Thoracic aorta (tissue), 2 donors: ENCODE measurements around the gene LINGO4. TPM values are rescaled to one million over a fixed set of nuclear protein-coding genes. Genes with fewer than 3 reads are reported as not detected.

Experiments
- ATAC-seq: fragments of 150-250 bp; one replicate; pipeline ENCODE4 v1.8.0; 2017; ENCODE audit warnings: low read depth; ENCODE audit not compliant: insufficient number of reproducible peaks, low FRiP score
- DNase-seq: peaks from one replicate; pipeline ENCODE4 v3.0.0-alpha.2; 2020; ENCODE audit warnings: low spot score
- H3K27ac ChIP-seq, 2 donors: fragments of 200-600 bp; sonication (generic); 1 replicate in 1 of 2; 2 replicates in 1 of 2; pipeline ENCODE4 v1.5.1; 2016; ENCODE audit warnings: mild to moderate bottlenecking in 2 of 2, moderate library complexity in 2 of 2
- H3K27me3 ChIP-seq: fragments of 200-600 bp; sonication (generic); replicated peaks from 2 replicates; pipeline ENCODE4 v1.6.0; 2016; ENCODE audit warnings: mild to moderate bottlenecking; ENCODE audit not compliant: insufficient read depth
- H3K36me3 ChIP-seq: fragments of 200-600 bp; sonication (generic); one replicate; pipeline ENCODE4 v1.5.1; 2016
- H3K4me1 ChIP-seq, 2 donors: fragments of 200-600 bp; sonication (generic); 1 replicate in 1 of 2; 2 replicates in 1 of 2; pipeline versions ENCODE4 v1.5.1 to v1.6.0; 2016; ENCODE audit warnings: low read depth in 2 of 2, mild to moderate bottlenecking in 1 of 2; ENCODE audit not compliant: control insufficient read depth in 1 of 2
- H3K4me3 ChIP-seq: fragments of 200-600 bp; sonication (generic); 2 replicates; pipeline ENCODE4 v1.5.1; 2016; ENCODE audit warnings: mild to moderate bottlenecking
- H3K9me3 ChIP-seq: fragments of 200-600 bp; sonication (generic); 2 replicates; pipeline ENCODE4 v1.5.1; 2016
- CTCF ChIP-seq: fragments of 200-600 bp; sonication (generic); IDR thresholded peaks from one replicate; pipeline ENCODE4 v1.5.1; 2019; ENCODE audit warnings: antibody characterized with exemption
- total RNA-seq, 2 donors: library from RNA; depleted of rRNA; stranded (reverse); fragments of >200 nt; gene quantifications; one replicate each; pipeline versions ENCODE4 v1.1.0 to v1.2.3, GENCODE V29; 2016

The LINGO4 gene
- total RNA-seq, 2 donors from 2014 or later: not detected

GRCh38 chr1:151829352-151830046 lies 24.3 kb upstream of the LINGO4 start:
- no peak overlapping the region for H3K4me3 ChIP-seq
- no peak for TF ChIP-seq CTCF
- H3K36me3 ChIP-seq: no peaks in the 10 kb centered on the region
- DNase-seq (no peak), ATAC-seq (no peak)
- H3K9me3 ChIP-seq: no peaks in the 10 kb centered on the region
- H3K4me1 ChIP-seq: no peaks in the 10 kb centered on the region
- H3K27ac ChIP-seq: no peak overlapping the region
- H3K27me3 ChIP-seq: no peaks in the 10 kb centered on the region

GRCh38 chr1:151828921-151829320 lies 23.7 kb upstream of the LINGO4 start:
- TF ChIP-seq CTCF: no peak
- no peaks in the 10 kb centered on the region for H3K9me3 ChIP-seq
- H3K27me3 ChIP-seq: no peaks in the 10 kb centered on the region
- no peak overlapping the region for H3K4me3 ChIP-seq
- no peaks in the 10 kb centered on the region for H3K36me3 ChIP-seq
- H3K27ac ChIP-seq: no peak overlapping the region
- ATAC-seq: no peak
- DNase-seq: no peak
- no peaks in the 10 kb centered on the region for H3K4me1 ChIP-seq

DNA sequence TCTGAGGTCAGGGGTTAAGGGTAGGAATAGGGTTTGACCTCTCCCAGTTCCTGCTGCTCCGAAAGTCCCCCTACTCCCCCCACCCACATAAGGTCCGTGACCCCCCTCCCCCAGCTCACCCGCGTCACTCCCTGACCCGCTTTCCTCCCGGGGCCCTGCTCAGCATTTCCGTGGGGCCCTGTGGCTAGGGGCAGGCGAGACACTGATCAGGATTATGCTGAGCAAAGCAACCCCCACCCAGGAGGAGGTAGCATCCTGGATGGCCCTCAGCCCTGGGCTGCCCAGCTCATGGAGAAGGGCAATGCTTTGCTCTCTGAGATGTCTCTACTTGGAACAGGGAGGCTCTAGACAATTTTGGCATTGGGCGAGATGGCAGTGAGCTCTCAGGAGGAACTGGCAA lies 22.6 kb upstream of the LINGO4 start:
- H3K27ac ChIP-seq: no peak overlapping the region
- ATAC-seq: no peak
- no peaks in the 10 kb centered on the region for H3K9me3 ChIP-seq
- DNase-seq: no peak
- no peaks in the 10 kb centered on the region for H3K36me3 ChIP-seq
- H3K4me3 ChIP-seq: no peak overlapping the region
- no peaks in the 10 kb centered on the region for H3K4me1 ChIP-seq
- H3K27me3 ChIP-seq: no peaks in the 10 kb centered on the region
- TF ChIP-seq CTCF: no peak

- DNase-seq (no peak), ATAC-seq (no peak)
- no peaks in the 10 kb centered on the region for H3K4me1 ChIP-seq
- no peak overlapping the region for H3K27ac ChIP-seq
- H3K27me3 ChIP-seq: no peaks in the 10 kb centered on the region
- H3K9me3 ChIP-seq: no peaks in the 10 kb centered on the region
- H3K36me3 ChIP-seq: no peaks in the 10 kb centered on the region
- H3K4me3 ChIP-seq: no peak overlapping the region
- no peak for TF ChIP-seq CTCF
These were observed 20.8 kb upstream of the LINGO4 start for GRCh38 chr1:151825751-151826660.

GRCh38 chr1:151825204-151825603 lies 20.0 kb upstream of the LINGO4 start:
- no peak overlapping the region for H3K27ac ChIP-seq
- no peak overlapping the region for H3K4me3 ChIP-seq
- H3K9me3 ChIP-seq: no peaks in the 10 kb centered on the region
- ATAC-seq (no peak), DNase-seq (no peak)
- H3K27me3 ChIP-seq: no peaks in the 10 kb centered on the region
- TF ChIP-seq CTCF: no peak
- no peaks in the 10 kb centered on the region for H3K36me3 ChIP-seq
- no peaks in the 10 kb centered on the region for H3K4me1 ChIP-seq
